ENCODE results near the gene ATP8A2. TPM values are rescaled to one million over a fixed set of nuclear protein-coding genes. Genes with fewer than 3 reads are reported as not detected.

Gene ATP8A2
- total RNA-seq, 3 donors from 2014 or later: under 0.01 to 1.0 (median under 0.01) TPM

DNA sequence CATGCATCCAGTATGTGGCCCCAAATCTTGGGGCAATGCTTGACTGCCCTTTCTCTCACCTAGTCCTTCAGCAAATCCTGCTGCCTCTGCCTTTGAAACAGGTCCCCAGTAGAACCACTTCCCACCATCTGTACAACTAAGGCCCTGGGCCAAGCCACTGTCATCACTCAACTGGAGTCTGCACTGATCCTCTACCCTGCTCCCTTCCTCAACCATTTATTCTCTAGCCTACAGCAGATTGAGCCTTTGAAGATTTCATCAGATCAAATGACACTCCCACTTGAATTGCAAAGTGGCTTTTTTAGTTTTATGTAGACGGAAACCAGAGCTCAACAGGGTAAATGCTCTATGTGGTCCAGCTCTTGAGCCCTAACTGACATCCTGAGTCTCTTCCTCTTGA lies 43.5 kb downstream of the ATP8A2 start:
- H3K36me3 ChIP-seq: no peaks in the 10 kb centered on the region
- no peak for DNase-seq (ENCODE audit: low spot score in 2 of 2)
- H3K9me3 ChIP-seq: no peaks in the 10 kb centered on the region
- H3K27me3 ChIP-seq: peaks cover 0 to 10% of the 10 kb centered on the region in 2 donors
- no peak overlapping the region for H3K27ac ChIP-seq
- no peak overlapping the region for H3K4me3 ChIP-seq
- no peaks in the 10 kb centered on the region for H3K4me1 ChIP-seq
- TF ChIP-seq POLR2A (IDR thresholded peaks at IDR 0.05) (no peak), POLR2AphosphoS5 (IDR thresholded peaks at IDR 0.05) (no peak)
- intact Hi-C loops (cut with DNase I; ENCODE audit: low total_unique reads): no loop called here

DNA sequence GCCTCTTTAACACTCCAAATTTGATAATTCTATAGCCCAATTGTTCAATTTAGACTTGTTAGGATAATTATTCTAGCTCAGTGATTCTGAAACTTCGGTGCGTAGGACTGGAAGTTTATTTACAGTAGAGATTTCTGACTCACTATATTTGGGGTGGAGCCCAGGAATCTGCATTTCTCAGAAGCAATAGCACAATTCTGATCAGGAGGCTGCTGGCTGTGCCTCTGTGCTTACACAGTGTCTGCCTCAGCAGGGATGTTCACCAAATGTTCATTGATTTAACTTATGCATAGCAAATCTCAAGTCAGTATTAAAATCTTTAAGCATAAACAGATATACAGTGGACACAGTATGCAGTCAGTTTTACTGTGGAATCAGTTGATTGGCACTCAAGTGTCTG lies 45.8 kb downstream of the ATP8A2 start:
- H3K4me1 ChIP-seq: no peaks in the 10 kb centered on the region
- H3K27me3 ChIP-seq: peaks cover 0 to 10% of the 10 kb centered on the region in 2 donors
- TF ChIP-seq POLR2A (IDR thresholded peaks at IDR 0.05) (no peak), POLR2AphosphoS5 (IDR thresholded peaks at IDR 0.05) (no peak)
- TF ChIP-seq, protein P1, sequence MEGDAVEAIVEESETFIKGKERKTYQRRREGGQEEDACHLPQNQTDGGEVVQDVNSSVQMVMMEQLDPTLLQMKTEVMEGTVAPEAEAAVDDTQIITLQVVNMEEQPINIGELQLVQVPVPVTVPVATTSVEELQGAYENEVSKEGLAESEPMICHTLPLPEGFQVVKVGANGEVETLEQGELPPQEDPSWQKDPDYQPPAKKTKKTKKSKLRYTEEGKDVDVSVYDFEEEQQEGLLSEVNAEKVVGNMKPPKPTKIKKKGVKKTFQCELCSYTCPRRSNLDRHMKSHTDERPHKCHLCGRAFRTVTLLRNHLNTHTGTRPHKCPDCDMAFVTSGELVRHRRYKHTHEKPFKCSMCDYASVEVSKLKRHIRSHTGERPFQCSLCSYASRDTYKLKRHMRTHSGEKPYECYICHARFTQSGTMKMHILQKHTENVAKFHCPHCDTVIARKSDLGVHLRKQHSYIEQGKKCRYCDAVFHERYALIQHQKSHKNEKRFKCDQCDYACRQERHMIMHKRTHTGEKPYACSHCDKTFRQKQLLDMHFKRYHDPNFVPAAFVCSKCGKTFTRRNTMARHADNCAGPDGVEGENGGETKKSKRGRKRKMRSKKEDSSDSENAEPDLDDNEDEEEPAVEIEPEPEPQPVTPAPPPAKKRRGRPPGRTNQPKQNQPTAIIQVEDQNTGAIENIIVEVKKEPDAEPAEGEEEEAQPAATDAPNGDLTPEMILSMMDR (IDR thresholded peaks at IDR 0.05): no peak
- no peak overlapping the region for H3K27ac ChIP-seq
- no peak for DNase-seq (ENCODE audit: low spot score in 2 of 2)
- intact Hi-C loops (cut with DNase I; ENCODE audit: low total_unique reads): no loop called here
- H3K36me3 ChIP-seq: no peaks in the 10 kb centered on the region
- H3K9me3 ChIP-seq: no peaks in the 10 kb centered on the region
- H3K4me3 ChIP-seq: no peak overlapping the region

DNA sequence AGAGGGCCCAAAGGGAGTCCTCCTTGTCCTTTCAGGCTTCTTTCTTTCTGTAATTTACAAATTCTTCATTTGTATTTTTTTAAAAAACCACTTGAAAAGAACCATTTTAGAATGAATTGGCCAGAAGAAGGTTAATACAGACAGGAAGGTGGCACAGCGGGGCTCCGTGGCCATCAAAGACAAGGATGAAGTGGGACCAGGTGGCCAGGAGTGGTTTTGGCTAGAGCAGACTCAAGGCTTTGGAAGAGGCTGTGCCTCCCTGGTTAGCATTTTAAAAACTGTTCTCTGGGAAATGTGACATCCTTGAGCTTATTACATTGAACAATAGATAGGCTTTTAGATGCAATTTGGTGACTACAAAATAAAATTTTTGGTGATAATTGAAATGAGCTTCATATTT lies 48.4 kb downstream of the ATP8A2 start:
- no peak overlapping the region for H3K27ac ChIP-seq
- no peaks in the 10 kb centered on the region for H3K9me3 ChIP-seq
- H3K4me3 ChIP-seq: no peak overlapping the region
- no peak for DNase-seq (ENCODE audit: low spot score in 2 of 2)
- no peaks in the 10 kb centered on the region for H3K36me3 ChIP-seq
- H3K27me3 ChIP-seq: peaks cover 0 to 10% of the 10 kb centered on the region in 2 donors
- intact Hi-C loops (cut with DNase I; ENCODE audit: low total_unique reads): loop anchor here (5.0 kb wide), 1 partner anchor 708 kb away; no protein-coding TSS in a partner anchor
- TF ChIP-seq POLR2AphosphoS5 (IDR thresholded peaks at IDR 0.05) (no peak), POLR2A (IDR thresholded peaks at IDR 0.05) (no peak)
- TF ChIP-seq, protein P1 (IDR thresholded peaks at IDR 0.05): no peak
- H3K4me1 ChIP-seq: no peaks in the 10 kb centered on the region

DNA sequence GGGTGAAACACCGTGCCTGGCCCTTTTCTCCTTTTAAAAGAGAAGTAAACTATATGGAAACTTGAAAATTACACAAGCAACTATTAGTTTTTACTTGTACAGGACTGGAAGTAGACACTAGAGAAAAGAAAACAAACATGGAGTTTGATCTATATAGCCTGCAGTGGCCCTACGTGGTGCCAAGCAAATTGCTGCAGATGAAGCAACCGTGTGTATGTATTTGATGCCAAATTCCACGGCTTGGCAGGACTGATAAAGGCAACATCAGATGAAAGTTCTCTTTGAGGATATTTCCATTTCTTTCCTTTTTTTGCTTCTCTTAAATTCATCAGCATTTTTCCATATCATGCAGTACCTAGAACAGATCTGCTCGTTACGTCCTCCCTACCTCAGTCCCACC lies 49.8 kb downstream of the ATP8A2 start:
- H3K36me3 ChIP-seq: no peaks in the 10 kb centered on the region
- DNase-seq (ENCODE audit: low spot score in 2 of 2): no peak
- intact Hi-C loops (cut with DNase I; ENCODE audit: low total_unique reads): loop anchor here (5.0 kb wide), 1 partner anchor 709 kb away; no protein-coding TSS in a partner anchor
- H3K27me3 ChIP-seq: peaks cover 0 to 10% of the 10 kb centered on the region in 2 donors
- no peaks in the 10 kb centered on the region for H3K4me1 ChIP-seq
- no peak overlapping the region for H3K4me3 ChIP-seq
- H3K27ac ChIP-seq: no peak overlapping the region
- no peak for TF ChIP-seq POLR2AphosphoS5 (IDR thresholded peaks at IDR 0.05)
- TF ChIP-seq POLR2A (IDR thresholded peaks at IDR 0.05): no peak
- TF ChIP-seq, protein P1 (IDR thresholded peaks at IDR 0.05): no peak
- peaks cover 0 to under 1% of the 10 kb centered on the region in 2 donors for H3K9me3 ChIP-seq

DNA sequence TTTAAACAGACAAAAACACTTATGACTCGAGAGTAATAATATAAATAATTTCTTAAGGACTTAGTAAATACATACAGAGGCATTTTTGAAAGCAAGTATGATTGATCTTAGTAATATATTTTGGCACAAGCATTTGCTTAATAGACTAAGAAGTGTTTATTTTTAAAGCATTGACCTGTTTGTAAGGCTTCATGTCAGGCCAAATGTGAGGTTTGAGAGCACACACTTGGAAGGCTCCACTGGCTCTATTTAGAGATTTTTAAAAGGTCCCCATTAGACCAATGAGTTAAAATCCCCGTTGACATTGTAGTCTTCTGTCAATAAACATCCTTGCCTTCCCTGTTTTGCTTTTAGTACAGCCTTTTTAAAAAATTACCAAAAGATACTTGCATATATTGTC lies 50.4 kb downstream of the ATP8A2 start:
- intact Hi-C loops (cut with DNase I; ENCODE audit: low total_unique reads): loop anchor here (5.0 kb wide), 1 partner anchor 710 kb away; no protein-coding TSS in a partner anchor
- Histone ChIP-seq H3K4me1 (no peaks in the 10 kb centered on the region), H3K9me3 (peaks cover 0 to 6% of the 10 kb centered on the region in 2 donors), H3K27ac (no peak overlapping the region), H3K4me3 (no peak overlapping the region), H3K36me3 (no peaks in the 10 kb centered on the region), H3K27me3 (peaks cover 0 to 10% of the 10 kb centered on the region in 2 donors)
- no peak for DNase-seq (ENCODE audit: low spot score in 2 of 2)
- TF ChIP-seq POLR2AphosphoS5 (IDR thresholded peaks at IDR 0.05) (no peak), POLR2A (IDR thresholded peaks at IDR 0.05) (no peak)
- TF ChIP-seq, protein P1 (IDR thresholded peaks at IDR 0.05): no peak
